Natural killer cell (primary cell): ENCODE measurements around the gene GSE1. TPM values are rescaled to one million over a fixed set of nuclear protein-coding genes. Genes with fewer than 3 reads are reported as not detected.
A peak's percentile ranks its signal among the peaks of the same experiment; 100 is the strongest.

Source experiments
- ATAC-seq, 3 donors: fragments of 150-1000 bp in 2 of 3; fragments of 200-7000 bp in 1 of 3; cut with Tn5 transposase; 1 replicate in 1 of 3; 2 replicates in 2 of 3; pipeline ENCODE4 v1.10.0; 2021; ENCODE audit warnings: mild to moderate bottlenecking in 2 of 3, moderate library complexity in 2 of 3
- DNase-seq, 2 donors: peaks; one replicate each; pipeline versions ENCODE4 v3.0.0 to v3.0.0-alpha.2; 2013 to 2021; ENCODE audit warnings: mixed read lengths in 1 of 2
- H3K27ac ChIP-seq: one replicate; pipeline ENCODE4 v1.5.1; 2013; ENCODE audit warnings: mild to moderate bottlenecking, low read length
- H3K27me3 ChIP-seq: one replicate; pipeline ENCODE4 v1.6.1; 2013; ENCODE audit warnings: low read length; ENCODE audit not compliant: control insufficient read depth, insufficient read depth
- H3K36me3 ChIP-seq: one replicate; pipeline ENCODE4 v1.6.1; 2013; ENCODE audit warnings: low read length; ENCODE audit not compliant: control insufficient read depth, insufficient read depth
- H3K4me1 ChIP-seq: one replicate; pipeline ENCODE4 v1.6.1; 2013; ENCODE audit warnings: low read length; ENCODE audit not compliant: control insufficient read depth, insufficient read depth
- H3K4me3 ChIP-seq: one replicate; pipeline ENCODE4 v1.5.1; 2013; ENCODE audit warnings: low read length
- H3K9me3 ChIP-seq: one replicate; pipeline ENCODE4 v1.6.1; 2013; ENCODE audit warnings: low read length; ENCODE audit not compliant: control insufficient read depth, insufficient read depth
- H3K27ac Mint-ChIP-seq, 2 donors: one replicate each; pipeline ENCODE4 v1.8.0; 2022; ENCODE audit warnings: mild to moderate bottlenecking in 2 of 2, mixed read lengths in 2 of 2, moderate library complexity in 1 of 2
- H3K27me3 Mint-ChIP-seq, 2 donors: one replicate each; pipeline ENCODE4 v1.8.0; 2022; ENCODE audit warnings: low read depth in 2 of 2, mixed read lengths in 2 of 2
- H3K36me3 Mint-ChIP-seq: one replicate; pipeline ENCODE4 v1.8.0; 2022; ENCODE audit warnings: mixed read lengths
- H3K4me1 Mint-ChIP-seq, 2 donors: one replicate each; pipeline ENCODE4 v1.8.0; 2022; ENCODE audit warnings: mixed read lengths in 2 of 2
- H3K4me3 Mint-ChIP-seq: one replicate; pipeline ENCODE4 v1.8.0; 2022; ENCODE audit warnings: mild to moderate bottlenecking, moderate library complexity, mixed read lengths
- H3K9me3 Mint-ChIP-seq, 2 donors: one replicate each; pipeline ENCODE4 v1.8.0; 2022; ENCODE audit warnings: mixed read lengths in 2 of 2
- CTCF ChIP-seq: fragments of 200-600 bp; IDR thresholded peaks from one replicate; pipeline ENCODE4 v1.8.0; 2022; ENCODE audit warnings: antibody characterized with exemption
- WGBS: methylation state at CpG from one replicate; pipeline ENCODE4 v1.1.7; 2013; ENCODE audit warnings: missing lambda C conversion rate; ENCODE audit not compliant: insufficient coverage; 5-methylcytosine and 5-hydroxymethylcytosine counted together
- intact Hi-C: fragments of 100-400 bp; cut with micrococcal nuclease; formaldehyde crosslinking; loops from one replicate; pipeline ENCODE4 v1.14.2; 2022
- total RNA-seq, 4 donors: library from RNA; stranded (reverse); fragments of 120-200 nt in 1 of 4; gene quantifications; one replicate each; pipeline versions ENCODE4 v1.2.3 to v1.2.4, GENCODE V29; 2013 to 2022

GSE1 gene
- total RNA-seq, 3 donors from 2014 or later (not counting 1 experiment from before 2014, with no cell fraction given): 232 to 277 (median 233) TPM

GRCh38 chr16:85651629-85652430, 38.7 kb downstream of the GSE1 start:
- Histone ChIP-seq H3K9me3 (no peaks in the 10 kb centered on the region), H3K4me1 (peaks cover 13% of the 10 kb centered on the region), H3K36me3 (peaks cover 50% of the 10 kb centered on the region), H3K27ac (no peak overlapping the region), H3K4me3 (no peak overlapping the region), H3K27me3 (no peaks in the 10 kb centered on the region)
- intact Hi-C loops: loop anchor here (10.0 kb wide), 1 partner anchor 63 kb away; no protein-coding TSS in a partner anchor
- peak overlapping the region; percentile 75 to 81 for H3K27ac Mint-ChIP-seq
- ATAC-seq (no peak), DNase-seq (no peak)
- H3K36me3 Mint-ChIP-seq: no peaks in the 10 kb centered on the region
- WGBS: 89% methylated on average over 27 of the region's 27 CpGs
- no peak for TF ChIP-seq CTCF
- H3K9me3 Mint-ChIP-seq: no peaks in the 10 kb centered on the region
- H3K27me3 Mint-ChIP-seq: no peaks in the 10 kb centered on the region
- peaks cover 6 to 22% of the 10 kb centered on the region in 2 donors for H3K4me1 Mint-ChIP-seq
- no peak overlapping the region for H3K4me3 Mint-ChIP-seq

- H3K9me3 Mint-ChIP-seq: no peaks in the 10 kb centered on the region
- H3K27ac Mint-ChIP-seq: peak overlapping the region; percentile 75 to 81
- H3K27me3 Mint-ChIP-seq: no peaks in the 10 kb centered on the region
- no peak overlapping the region for H3K4me3 Mint-ChIP-seq
- peak; percentile 57 to 87 (median 64) for ATAC-seq
- no peak for TF ChIP-seq CTCF
- intact Hi-C loops: loop anchor here (10.0 kb wide), 1 partner anchor 62 kb away; no protein-coding TSS in a partner anchor
- Histone ChIP-seq H3K27ac (peak overlapping the region; percentile 39), H3K9me3 (no peaks in the 10 kb centered on the region), H3K4me1 (peaks cover 13% of the 10 kb centered on the region), H3K27me3 (no peaks in the 10 kb centered on the region), H3K36me3 (peaks cover 58% of the 10 kb centered on the region), H3K4me3 (no peak overlapping the region)
- WGBS: 88% methylated on average over 32 of the region's 35 CpGs
- H3K4me1 Mint-ChIP-seq: peaks cover 6 to 17% of the 10 kb centered on the region in 2 donors
- H3K36me3 Mint-ChIP-seq: no peaks in the 10 kb centered on the region
- DNase-seq: peak in 1 of 2 donors; percentile 49
These were observed 39.5 kb downstream of the GSE1 start for GRCh38 chr16:85652431-85653221.

GRCh38 chr16:85653290-85653891, 40.3 kb downstream of the GSE1 start:
- Mint-ChIP-seq H3K27ac (peak overlapping the region in 1 of 2 donors; percentile 22), H3K4me3 (no peak overlapping the region), H3K36me3 (no peaks in the 10 kb centered on the region), H3K9me3 (no peaks in the 10 kb centered on the region), H3K4me1 (peaks cover 6 to 17% of the 10 kb centered on the region in 2 donors), H3K27me3 (no peaks in the 10 kb centered on the region)
- H3K9me3 ChIP-seq: no peaks in the 10 kb centered on the region
- H3K27me3 ChIP-seq: no peaks in the 10 kb centered on the region
- no peak for TF ChIP-seq CTCF
- intact Hi-C loops: loop anchor here (10.0 kb wide), 1 partner anchor 61 kb away; no protein-coding TSS in a partner anchor
- ATAC-seq (no peak), DNase-seq (no peak)
- no peak overlapping the region for H3K4me3 ChIP-seq
- H3K4me1 ChIP-seq: peaks cover 13% of the 10 kb centered on the region
- 93% methylated on average over 21 of the region's 21 CpGs for WGBS
- no peak overlapping the region for H3K27ac ChIP-seq
- H3K36me3 ChIP-seq: peaks cover 66% of the 10 kb centered on the region
